Glomerular visceral epithelial cell (primary cell): ENCODE measurements around the gene LBR.
"Not testable (repeated sequence)": the region's sequence is repeated elsewhere in the genome, so short reads cannot be mapped to it uniquely, and the experiment has no call there.

ENCODE experiments used
- DNase-seq: peaks from one replicate; pipeline ENCODE4 v3.0.0-alpha.2; 2016; ENCODE audit errors: extremely low spot score

Gene LBR

GRCh38 chr1:225427235-225428067 is at the start of gene LBR:
Gene LBR, minus strand, starts transcription at chr1:225428038. Its CDS starts 3,963 bp downstream, at chr1:225424075.
- no peak for DNase-seq

- DNase-seq: no peak
These were observed 49.6 kb upstream of the LBR start for GRCh38 chr1:225477296-225477911.

GRCh38 chr1:225476538-225476988 is 48.7 kb upstream of the LBR start:
- no peak for DNase-seq

DNA sequence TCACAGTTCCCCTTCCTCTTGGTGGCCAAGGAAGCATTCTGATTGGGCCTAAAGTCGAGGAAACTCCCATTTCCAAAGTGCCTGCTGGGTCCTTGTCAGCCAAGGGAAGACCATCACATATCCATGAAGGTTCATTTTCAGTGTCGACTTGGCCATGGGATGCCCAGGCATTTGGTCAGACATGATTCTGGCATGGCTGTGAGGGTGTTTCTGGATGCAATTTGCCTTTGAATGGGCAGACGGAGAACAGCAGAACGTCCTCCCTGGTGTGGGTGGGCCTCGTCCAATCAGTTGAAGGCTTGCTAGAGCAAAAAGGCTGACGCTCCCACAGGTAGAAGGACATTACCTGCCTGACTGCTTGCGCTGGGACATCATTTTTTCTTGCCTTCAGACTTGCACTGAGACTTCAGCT is 48.3 kb upstream of the LBR start:
- DNase-seq: no peak

DNA sequence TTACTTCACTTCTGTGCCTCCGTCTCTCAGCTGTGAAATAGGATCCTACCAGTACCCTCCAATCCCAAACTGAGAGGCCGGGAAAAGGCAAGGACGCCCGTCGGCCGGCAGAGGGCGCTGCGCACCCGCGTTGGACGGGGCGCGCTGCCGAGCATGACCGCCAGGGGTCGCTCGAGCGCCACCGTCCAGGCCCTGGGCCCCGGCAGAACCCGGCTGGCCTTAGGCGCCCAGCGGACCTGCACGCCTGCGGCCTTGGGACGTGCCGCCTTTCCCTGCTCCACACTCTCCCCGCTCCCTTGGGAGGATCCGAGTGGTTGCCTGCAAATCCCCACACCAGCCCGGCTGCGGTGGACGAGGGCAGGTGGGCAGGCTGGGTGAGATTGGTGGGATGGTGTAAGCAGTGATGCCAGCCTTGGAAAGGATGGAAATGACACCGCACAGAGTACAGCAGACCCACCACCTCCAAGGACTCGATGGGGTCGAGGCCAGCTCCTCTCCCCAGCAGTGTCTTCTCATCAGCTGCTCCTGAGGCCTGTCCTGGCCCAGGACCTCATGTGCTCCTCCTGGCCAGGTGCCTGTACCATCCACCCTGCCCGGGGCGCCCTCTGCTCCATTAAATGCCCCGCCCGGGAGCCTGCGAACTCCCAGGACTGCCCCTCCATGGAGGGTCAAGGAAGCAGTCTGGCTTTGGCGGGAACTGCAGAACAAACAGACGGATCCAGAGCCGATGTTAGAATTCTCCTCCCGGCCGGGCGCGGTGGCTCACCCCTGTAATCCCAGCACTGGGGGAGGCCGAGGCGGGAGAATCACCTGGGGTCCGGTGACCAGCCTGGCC is 47.4 kb upstream of the LBR start:
- DNase-seq: peak; percentile 77

DNA sequence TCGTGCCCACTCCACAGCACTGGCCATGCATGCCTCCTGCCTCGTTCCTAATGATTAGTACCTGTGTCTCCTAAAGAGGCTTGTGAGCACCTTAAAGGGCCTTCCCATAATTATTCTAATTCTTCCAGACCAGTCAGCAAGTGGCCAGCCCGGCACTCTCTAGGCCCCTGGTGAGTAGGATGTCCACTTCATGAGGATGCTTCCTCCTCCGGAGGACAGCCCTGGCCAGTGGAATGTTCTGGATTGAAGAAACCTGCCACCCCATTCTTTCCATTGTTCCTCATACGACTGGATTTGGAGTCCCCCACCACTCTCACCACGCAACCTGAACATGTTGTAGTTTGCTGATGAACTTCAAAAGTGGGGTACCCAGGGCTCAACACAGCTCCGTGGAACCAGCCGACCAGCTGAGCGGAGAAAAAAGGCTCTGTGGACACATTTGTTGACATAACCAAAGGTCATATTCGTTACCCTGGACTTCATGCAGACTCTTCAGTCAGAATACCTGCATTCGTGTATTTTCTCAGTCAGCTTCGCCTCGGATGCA is 46.7 kb upstream of the LBR start:
- no peak for DNase-seq

DNA sequence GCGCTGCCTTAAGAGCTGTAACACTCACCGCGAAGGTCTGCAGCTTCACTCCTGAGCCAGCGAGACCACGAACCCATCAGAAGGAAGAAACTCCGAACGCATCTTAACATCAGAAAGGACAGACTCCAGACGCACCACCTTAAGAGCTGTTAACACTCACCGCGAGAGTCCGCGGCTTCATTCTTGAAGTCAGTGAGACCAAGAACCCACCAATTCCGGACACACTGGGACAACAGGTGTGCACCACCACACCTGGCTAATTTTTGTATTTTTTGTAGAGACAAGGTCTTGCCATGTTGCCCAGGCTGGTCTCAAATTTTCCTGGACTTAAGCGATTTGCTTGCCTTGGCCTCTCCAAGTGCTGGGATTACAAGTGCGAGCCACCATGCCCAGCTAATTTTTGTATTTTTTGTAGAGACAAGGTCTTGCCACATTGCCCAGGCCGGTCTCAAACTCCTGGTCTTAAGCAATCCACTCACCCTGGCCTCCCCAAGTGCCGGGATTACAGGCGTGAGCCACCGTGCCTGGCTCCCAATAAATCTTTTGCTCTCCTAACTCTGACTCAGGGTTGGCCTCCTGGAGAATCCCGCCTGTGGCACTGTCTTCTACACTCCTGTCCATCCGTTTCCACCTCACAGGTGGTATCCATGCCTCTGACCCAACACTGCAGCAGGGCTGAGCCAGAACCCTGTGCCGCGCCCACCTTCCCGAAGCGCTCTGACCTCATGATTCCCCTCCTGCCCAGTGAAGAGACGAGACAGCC is 46.0 kb upstream of the LBR start:
- DNase-seq: not testable (repeated sequence)

- not testable (repeated sequence) for DNase-seq
These were observed 45.4 kb upstream of the LBR start for GRCh38 chr1:225473266-225473665.

DNA sequence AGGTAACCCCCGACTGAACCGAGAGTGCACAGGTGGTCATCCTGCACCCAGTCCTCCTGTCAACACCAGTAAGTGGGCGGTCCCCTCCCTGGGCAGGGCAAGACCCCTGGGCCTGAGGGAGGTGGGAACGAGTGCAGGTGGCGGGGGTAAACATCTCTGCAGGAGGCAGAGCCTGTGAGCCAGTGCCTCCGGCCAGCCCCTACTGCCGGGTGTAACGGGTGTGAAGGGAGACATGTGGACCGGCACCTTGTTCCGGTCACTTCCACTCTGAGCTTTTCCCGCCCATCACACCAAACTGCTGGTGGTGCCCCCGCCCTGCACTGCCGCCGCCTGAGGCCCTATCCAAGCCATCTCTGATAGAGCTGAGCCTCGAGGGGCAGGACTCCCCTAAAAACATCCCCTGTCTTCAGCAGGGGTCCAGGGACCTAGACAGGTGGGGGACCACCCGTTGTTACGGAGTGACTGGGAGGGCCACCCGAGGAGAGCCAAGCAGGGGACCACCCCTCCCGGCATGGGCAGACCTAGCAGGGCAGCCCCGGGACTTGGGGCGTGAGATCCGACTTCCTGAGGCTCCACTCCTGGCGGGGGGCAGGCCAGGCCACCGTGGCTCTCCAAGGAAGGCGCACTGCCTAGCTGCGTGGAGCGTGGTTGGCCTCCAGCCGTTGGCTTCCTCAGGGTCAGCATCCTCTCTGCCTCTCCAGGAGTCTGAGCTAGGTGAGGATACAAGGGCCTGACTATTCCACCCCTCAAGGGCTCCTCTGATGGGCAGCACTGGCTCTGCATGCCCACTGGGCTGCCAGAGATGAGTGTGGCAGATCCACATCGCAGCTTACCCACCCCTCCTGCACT is 43.8 kb upstream of the LBR start:
- DNase-seq: no peak

- DNase-seq: no peak
These were observed 43.2 kb upstream of the LBR start for GRCh38 chr1:225471109-225471452.

DNA sequence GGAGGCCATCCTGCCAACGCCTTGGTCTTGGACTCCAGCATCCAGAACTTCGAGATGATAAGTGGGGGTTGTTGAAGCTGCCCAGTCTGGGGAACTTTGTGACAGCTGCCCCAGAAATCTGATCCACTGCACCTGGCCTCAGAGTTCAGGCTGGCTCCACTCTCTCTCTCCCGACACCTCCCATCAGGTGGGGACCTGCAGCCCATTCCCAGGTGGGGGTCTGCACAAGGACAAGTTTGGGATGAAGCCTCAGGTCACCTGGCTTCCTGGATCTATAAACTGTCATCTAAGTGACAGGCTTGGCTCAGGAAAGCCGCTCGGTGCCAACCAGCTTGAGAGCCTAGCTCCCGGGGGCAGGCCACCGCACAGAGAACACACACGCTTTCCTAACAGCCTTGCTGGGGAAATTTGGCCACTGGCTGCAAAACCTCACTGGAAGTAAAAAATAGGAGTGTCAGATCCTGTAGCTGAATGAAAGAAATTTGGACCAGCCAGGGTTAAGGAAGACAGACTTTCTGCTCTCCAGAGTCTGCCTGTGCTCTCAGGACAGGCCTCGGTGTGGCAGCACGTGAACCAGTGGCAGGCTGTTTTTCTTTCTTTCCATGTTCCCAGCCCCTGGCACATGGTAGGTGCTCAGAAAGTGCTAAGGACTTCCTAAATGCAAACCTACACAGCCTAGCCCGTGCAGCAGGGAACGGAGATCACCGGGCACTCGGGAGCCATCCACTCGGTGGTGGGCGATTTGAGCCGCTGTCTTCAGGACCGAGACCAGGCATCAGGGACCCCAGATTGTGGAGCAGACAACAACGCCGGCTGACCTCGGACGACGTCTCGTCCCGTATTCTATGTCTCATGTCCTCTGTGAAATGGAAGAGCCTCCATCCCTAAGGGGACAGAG is 42.6 kb upstream of the LBR start:
- no peak for DNase-seq

- no peak for DNase-seq
These were observed 41.2 kb upstream of the LBR start for GRCh38 chr1:225469051-225469450.

GRCh38 chr1:225468270-225469020 is 40.6 kb upstream of the LBR start:
- no peak for DNase-seq

DNA sequence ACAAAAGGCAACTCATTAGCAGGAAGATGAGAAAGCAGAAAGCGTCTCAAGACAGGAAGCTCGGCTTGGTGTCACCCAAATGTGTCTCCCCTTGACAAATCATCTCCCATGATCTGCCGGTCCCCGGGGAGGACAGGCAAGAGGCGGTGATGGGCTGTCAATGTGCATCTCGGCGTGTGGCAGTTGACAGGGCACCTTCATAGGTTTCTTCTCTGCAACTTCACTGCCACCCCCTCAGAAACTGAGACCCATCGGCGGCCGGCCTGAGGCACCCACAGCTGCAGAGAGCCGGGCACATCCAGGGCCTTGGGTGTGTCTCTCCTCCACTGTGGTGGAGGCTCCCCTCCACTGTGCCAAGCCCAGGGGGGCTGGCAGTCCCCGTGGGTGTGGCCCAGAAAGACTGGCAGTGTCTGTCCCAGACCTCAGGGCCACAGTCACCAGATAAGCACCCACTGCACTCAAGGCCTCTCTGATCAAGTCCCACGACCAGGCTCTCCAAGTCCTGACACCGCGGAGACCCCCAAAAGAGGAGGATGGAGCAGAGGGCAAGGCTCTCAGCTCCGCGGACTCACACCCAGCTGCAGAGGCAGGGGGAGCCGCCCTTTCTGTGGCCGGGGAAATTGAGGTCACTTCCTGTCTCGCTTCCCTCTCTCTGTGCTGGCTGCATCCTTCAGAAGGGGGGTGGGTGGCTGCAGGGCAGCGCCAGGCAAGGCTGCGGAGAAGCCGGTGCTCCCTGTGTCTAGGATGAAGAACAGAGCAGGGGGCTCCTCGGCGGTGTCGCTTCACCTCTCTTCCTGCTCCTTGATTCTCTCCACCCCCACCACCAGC is 39.6 kb upstream of the LBR start:
- DNase-seq: no peak

- DNase-seq: no peak
These were observed 39.0 kb upstream of the LBR start for GRCh38 chr1:225466848-225467192.

- no peak for DNase-seq
These were observed 38.1 kb upstream of the LBR start for GRCh38 chr1:225465793-225466517.
